ENCODE measurements around the gene ZBTB21. TPM values are rescaled to one million over a fixed set of nuclear protein-coding genes. Genes with fewer than 3 reads are reported as not detected.
"Not testable (repeated sequence)": the region's sequence is repeated elsewhere in the genome, so short reads cannot be mapped to it uniquely, and the experiment has no call there.

ZBTB21 gene
- total RNA-seq, 4 donors from 2014 or later, result 5.2 to 19.5 (median 9.7) TPM

DNA sequence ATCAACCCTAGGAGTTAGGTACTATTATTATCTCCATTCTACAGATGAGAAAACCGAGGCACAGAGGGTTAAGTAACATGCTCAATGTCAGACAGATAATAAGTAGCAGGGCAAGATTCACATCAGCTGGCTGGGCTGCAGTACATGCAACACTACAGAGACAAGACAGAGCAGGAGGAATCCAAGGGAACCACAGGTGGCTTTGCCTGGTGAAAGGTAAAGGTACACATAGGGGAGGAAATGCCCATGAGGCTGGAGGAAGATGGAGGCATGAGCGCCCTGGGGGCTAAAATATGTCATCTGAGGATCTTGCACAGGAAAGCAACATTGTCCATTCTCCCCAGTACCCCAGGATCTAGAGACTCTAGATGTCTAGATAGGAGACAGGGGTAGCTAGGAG is 8.4 kb downstream of the ZBTB21 start:
- Histone ChIP-seq H3K36me3 (peaks cover 0 to 11% (median 0%) of the 10 kb centered on the region in 4 donors), H3K27me3 (no peaks in the 10 kb centered on the region), H3K4me3 (no peak overlapping the region), H3K4me1 (no peaks in the 10 kb centered on the region), H3K27ac (no peak overlapping the region), H3K9me3 (no peaks in the 10 kb centered on the region)
- intact Hi-C loops (cut with DNase I; ENCODE audit: low total_unique reads) (loop anchor here (10.0 kb wide), 1 partner anchor 47 kb away; the partner anchor contains the start of gene C2CD2), in situ Hi-C loops (cut with MboI; ENCODE audit: low pct_ligation_motif_present in 1 of 4, low pct_unique_long_range_greater_than_20kb in 1 of 4, low sequenced_read_pairs in 3 of 4) (loop anchor here in 1 of 4 donors (10.0 kb wide), 1 partner anchor 113 kb away; no protein-coding TSS in a partner anchor)
- 90 to 93% methylated on average over 1 to 2 of the region's 2 CpGs for WGBS, 2 donors (ENCODE audit: low coverage in 1 of 2)
- no peak for DNase-seq
- TF ChIP-seq, protein P1, sequence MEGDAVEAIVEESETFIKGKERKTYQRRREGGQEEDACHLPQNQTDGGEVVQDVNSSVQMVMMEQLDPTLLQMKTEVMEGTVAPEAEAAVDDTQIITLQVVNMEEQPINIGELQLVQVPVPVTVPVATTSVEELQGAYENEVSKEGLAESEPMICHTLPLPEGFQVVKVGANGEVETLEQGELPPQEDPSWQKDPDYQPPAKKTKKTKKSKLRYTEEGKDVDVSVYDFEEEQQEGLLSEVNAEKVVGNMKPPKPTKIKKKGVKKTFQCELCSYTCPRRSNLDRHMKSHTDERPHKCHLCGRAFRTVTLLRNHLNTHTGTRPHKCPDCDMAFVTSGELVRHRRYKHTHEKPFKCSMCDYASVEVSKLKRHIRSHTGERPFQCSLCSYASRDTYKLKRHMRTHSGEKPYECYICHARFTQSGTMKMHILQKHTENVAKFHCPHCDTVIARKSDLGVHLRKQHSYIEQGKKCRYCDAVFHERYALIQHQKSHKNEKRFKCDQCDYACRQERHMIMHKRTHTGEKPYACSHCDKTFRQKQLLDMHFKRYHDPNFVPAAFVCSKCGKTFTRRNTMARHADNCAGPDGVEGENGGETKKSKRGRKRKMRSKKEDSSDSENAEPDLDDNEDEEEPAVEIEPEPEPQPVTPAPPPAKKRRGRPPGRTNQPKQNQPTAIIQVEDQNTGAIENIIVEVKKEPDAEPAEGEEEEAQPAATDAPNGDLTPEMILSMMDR (IDR thresholded peaks at IDR 0.05), result no peak

DNA sequence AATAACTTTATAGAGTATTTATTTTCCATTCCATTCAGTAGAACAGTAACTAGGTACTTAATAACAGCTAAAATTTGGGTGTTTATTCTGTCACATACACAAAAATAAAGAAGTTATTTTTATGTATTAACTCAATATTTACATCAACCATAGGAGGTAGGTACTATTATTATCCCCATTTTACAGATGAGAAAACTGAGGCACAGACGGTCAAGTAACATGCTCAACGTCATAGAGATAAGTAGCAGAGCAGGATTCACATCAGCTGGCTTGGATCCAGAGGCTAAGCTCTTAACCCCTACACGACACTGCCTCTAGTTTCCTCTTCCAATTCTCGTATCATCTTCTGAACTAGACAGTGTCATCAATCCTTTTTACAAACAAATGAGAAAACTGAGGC is 9.3 kb downstream of the ZBTB21 start:
- Histone ChIP-seq H3K36me3 (peaks cover 0 to 12% (median 0%) of the 10 kb centered on the region in 4 donors), H3K9me3 (no peaks in the 10 kb centered on the region), H3K27me3 (no peaks in the 10 kb centered on the region), H3K4me1 (no peaks in the 10 kb centered on the region), H3K27ac (no peak overlapping the region), H3K4me3 (no peak overlapping the region)
- WGBS, 2 donors (ENCODE audit: low coverage in 1 of 2), result 82 to 84% methylated on average over 4 of the region's 4 CpGs
- no peak for DNase-seq
- intact Hi-C loops (cut with DNase I; ENCODE audit: low total_unique reads), result loop anchor here (10.0 kb wide), 1 partner anchor 46 kb away; the partner anchor contains the start of gene C2CD2
- in situ Hi-C loops (cut with MboI; ENCODE audit: low pct_ligation_motif_present in 1 of 4, low pct_unique_long_range_greater_than_20kb in 1 of 4, low sequenced_read_pairs in 3 of 4), result loop anchor here in 1 of 4 donors (10.0 kb wide), 1 partner anchor 114 kb away; no protein-coding TSS in a partner anchor
- no peak for TF ChIP-seq POLR2A (IDR thresholded peaks at IDR 0.05)
- TF ChIP-seq EP300 (IDR thresholded peaks at IDR 0.05; ENCODE audit: low read depth), result no peak
- TF ChIP-seq, protein P1 (IDR thresholded peaks at IDR 0.05), result no peak

DNA sequence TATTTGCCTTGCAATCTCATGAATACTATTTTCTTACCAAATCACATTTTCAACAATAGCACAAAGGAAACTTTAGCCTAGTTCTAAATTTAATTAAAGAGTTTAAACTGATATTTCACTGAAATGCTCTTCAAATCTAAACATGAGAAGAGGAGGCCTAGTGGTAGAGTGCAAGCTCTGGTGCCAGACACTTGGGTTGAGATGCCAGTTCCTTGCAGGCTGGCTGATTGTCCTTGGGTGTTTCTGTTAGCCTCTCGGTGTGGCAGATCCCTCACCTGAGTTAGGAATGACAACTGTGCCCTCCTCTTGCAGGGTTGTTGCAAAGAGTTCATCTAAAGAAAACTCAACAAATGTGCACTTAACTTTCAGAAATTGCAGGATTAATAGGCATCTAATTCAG is 12.5 kb downstream of the ZBTB21 start:
- no peaks in the 10 kb centered on the region for H3K9me3 ChIP-seq
- no peak overlapping the region for H3K27ac ChIP-seq
- H3K4me3 ChIP-seq, result no peak overlapping the region
- in situ Hi-C loops (cut with MboI; ENCODE audit: low pct_ligation_motif_present in 1 of 4, low pct_unique_long_range_greater_than_20kb in 1 of 4, low sequenced_read_pairs in 3 of 4), result no loop called here
- no peaks in the 10 kb centered on the region for H3K4me1 ChIP-seq
- H3K27me3 ChIP-seq, result no peaks in the 10 kb centered on the region
- WGBS, 2 donors (ENCODE audit: low coverage in 1 of 2), result 94% methylated on average over 1 of the region's 1 CpG; no CpG with 5 or more reads in 1 of the 2 donors
- H3K36me3 ChIP-seq, result peaks cover 0 to 23% (median 5%) of the 10 kb centered on the region in 4 donors
- DNase-seq, result no peak
- TF ChIP-seq POLR2A (IDR thresholded peaks at IDR 0.05) (no peak), POLR2AphosphoS5 (IDR thresholded peaks at IDR 0.05) (no peak), EP300 (IDR thresholded peaks at IDR 0.05; ENCODE audit: low read depth) (no peak)
- TF ChIP-seq, protein P1 (IDR thresholded peaks at IDR 0.05), result no peak
- intact Hi-C loops (cut with DNase I; ENCODE audit: low total_unique reads), result no loop called here

DNA sequence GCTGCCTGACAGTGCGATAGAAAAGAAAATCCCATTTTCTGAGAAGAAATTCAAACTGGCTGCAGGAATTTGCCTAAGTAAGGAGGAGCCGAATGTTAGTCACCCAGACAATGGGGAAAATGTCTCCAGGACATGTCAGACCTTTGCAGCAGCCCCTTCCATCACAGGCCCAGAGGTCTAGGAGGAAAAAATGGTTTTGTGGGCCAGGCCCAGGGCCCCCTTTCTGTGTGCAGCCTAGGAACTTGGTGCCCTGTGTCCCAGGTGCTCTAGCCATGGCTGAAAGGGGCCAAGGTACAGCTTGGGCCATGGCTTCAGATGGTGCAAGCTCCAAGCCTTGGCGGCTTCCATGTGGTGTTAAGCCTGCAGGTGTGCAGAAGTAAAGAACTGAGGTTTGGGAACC is 14.6 kb downstream of the ZBTB21 start:
- H3K9me3 ChIP-seq, result no peaks in the 10 kb centered on the region
- no peak for TF ChIP-seq POLR2A (IDR thresholded peaks at IDR 0.05)
- TF ChIP-seq, protein P1 (IDR thresholded peaks at IDR 0.05), result no peak
- no peak for TF ChIP-seq POLR2AphosphoS5 (IDR thresholded peaks at IDR 0.05)
- TF ChIP-seq EP300 (IDR thresholded peaks at IDR 0.05; ENCODE audit: low read depth), result no peak
- H3K36me3 ChIP-seq, result peaks cover 0 to 32% (median 14%) of the 10 kb centered on the region in 4 donors
- intact Hi-C loops (cut with DNase I; ENCODE audit: low total_unique reads) (no loop called here), in situ Hi-C loops (cut with MboI; ENCODE audit: low pct_ligation_motif_present in 1 of 4, low pct_unique_long_range_greater_than_20kb in 1 of 4, low sequenced_read_pairs in 3 of 4) (no loop called here)
- H3K4me3 ChIP-seq, result no peak overlapping the region
- WGBS, 2 donors (ENCODE audit: low coverage in 1 of 2), result 83 to 94% methylated on average over 2 to 3 of the region's 3 CpGs
- DNase-seq, result no peak
- H3K27me3 ChIP-seq, result no peaks in the 10 kb centered on the region
- no peak overlapping the region for H3K27ac ChIP-seq
- H3K4me1 ChIP-seq, result no peaks in the 10 kb centered on the region

DNA sequence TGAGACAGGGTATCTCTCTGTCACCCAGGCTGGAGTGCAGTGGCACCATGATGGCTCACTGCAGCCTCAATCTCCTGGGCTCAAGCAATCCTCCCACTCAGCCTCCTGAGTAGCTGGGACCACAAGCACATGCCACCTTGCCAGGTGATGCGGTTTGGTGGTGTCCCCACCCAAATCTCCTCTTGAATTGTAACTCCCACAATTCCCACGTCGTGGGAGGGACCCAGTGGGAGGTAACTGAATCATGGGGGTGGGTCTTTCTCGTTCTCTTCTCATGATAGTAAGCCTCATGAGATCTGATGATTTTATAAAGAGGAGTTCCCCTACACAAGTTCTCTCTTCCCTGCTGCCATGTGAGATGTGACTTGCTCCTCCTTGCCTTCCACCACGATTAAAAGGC is 15.5 kb downstream of the ZBTB21 start:
- DNase-seq; H3K27ac ChIP-seq; in situ Hi-C loops (cut with MboI; ENCODE audit: low pct_ligation_motif_present in 1 of 4, low pct_unique_long_range_greater_than_20kb in 1 of 4, low sequenced_read_pairs in 3 of 4); H3K4me1 ChIP-seq; H3K4me3 ChIP-seq; H3K27me3 ChIP-seq; intact Hi-C loops (cut with DNase I; ENCODE audit: low total_unique reads); H3K9me3 ChIP-seq: not testable (repeated sequence)
- peaks cover 0 to 32% (median 14%) of the 10 kb centered on the region in 4 donors for H3K36me3 ChIP-seq
- WGBS, 2 donors (ENCODE audit: low coverage in 1 of 2), result 63 to 83% methylated on average over 1 to 5 of the region's 5 CpGs

Data from transverse colon (tissue), 4 donors.